AG09319 (cell line): ENCODE measurements around the gene SLC47A1.

ENCODE experiments used
- DNase-seq: peaks from one replicate; pipeline ENCODE4 v3.0.0-alpha.2; 2010; ENCODE audit warnings: low read depth; ENCODE audit errors: extremely low read depth
- TF ChIP-seq, protein P1 (sequence below): IDR thresholded peaks from 2 replicates; pipeline ENCODE4 v1.5.1; 2011; ENCODE audit warnings: low read depth, mild to moderate bottlenecking, inconsistent platforms, low read length, moderate library complexity

SLC47A1 gene

DNA sequence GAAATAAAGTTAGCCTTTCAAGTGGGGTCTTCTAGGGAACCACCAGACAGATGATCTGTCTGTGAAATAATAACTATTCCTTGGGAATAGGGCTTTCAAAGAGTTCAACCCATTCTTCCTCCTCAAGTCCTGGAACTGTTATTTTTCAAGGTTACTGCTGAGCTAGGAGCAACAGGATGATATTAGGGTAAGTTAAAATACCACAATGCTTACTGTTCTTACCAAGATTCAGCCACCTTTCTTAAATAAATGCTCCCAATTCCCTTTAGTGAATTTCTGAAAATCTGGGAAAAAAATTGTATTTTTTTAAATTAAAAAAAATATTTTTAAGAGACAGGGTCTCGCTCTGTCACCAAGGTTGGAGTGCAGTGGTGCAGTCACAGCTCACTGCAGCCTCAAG is 88.0 kb downstream of the SLC47A1 start:
- TF ChIP-seq, protein P1, sequence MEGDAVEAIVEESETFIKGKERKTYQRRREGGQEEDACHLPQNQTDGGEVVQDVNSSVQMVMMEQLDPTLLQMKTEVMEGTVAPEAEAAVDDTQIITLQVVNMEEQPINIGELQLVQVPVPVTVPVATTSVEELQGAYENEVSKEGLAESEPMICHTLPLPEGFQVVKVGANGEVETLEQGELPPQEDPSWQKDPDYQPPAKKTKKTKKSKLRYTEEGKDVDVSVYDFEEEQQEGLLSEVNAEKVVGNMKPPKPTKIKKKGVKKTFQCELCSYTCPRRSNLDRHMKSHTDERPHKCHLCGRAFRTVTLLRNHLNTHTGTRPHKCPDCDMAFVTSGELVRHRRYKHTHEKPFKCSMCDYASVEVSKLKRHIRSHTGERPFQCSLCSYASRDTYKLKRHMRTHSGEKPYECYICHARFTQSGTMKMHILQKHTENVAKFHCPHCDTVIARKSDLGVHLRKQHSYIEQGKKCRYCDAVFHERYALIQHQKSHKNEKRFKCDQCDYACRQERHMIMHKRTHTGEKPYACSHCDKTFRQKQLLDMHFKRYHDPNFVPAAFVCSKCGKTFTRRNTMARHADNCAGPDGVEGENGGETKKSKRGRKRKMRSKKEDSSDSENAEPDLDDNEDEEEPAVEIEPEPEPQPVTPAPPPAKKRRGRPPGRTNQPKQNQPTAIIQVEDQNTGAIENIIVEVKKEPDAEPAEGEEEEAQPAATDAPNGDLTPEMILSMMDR, result no peak
- no peak for DNase-seq

DNA sequence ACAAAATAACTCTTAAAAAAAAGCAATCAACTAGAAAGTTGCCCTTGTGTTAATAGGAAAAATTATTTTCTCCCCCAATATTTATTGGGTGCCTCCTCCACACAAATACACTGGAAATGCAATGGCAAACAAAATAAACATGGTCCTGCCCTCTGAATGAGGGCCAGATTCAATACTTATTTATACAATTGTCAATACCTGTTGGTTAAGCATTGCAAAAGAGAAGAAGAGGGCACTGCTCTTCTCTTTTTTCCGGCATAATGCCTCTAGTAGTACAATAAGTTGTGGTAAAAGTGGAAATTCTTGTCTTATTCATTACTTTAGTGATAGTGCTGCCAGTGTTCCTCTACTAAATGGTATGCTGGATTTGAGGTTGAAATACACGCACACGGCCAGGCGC is 92.4 kb downstream of the SLC47A1 start:
- no peak for DNase-seq
- TF ChIP-seq, protein P1, result no peak
